SKM-1 treated with dmso at 0.1 percent for 144 hours (cell line): ENCODE results near the gene VANGL1.

Experiments used
- DNase-seq: peaks from one replicate; lab custom pipeline; 2025; ENCODE audit not compliant: unreplicated experiment; lab: John Stamatoyannopoulos, UW

Gene VANGL1

GRCh38 chr1:115643666-115644065 is 1.9 kb downstream of the VANGL1 start:
- DNase-seq = no peak

DNA sequence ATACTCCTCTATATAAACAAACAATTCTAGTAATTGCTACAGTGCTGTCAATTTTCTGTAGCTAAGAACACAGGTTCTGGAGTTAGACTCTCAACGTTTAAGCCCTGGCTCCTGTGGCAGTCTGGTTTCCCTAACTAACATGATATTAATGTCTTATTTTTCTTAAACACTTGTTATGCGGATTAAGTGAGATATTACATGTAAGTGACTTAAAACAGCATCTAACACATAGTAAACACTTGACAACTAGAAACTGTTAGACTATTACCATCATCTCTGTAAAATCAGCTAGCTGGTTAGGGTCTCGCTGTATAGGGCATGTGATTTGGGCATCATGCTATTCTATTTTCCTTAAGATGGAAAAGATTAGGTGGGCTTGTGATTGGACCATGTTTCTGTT is 2.3 kb downstream of the VANGL1 start:
- DNase-seq = no peak

GRCh38 chr1:115647047-115647446 is 5.3 kb downstream of the VANGL1 start:
- no peak for DNase-seq

DNA sequence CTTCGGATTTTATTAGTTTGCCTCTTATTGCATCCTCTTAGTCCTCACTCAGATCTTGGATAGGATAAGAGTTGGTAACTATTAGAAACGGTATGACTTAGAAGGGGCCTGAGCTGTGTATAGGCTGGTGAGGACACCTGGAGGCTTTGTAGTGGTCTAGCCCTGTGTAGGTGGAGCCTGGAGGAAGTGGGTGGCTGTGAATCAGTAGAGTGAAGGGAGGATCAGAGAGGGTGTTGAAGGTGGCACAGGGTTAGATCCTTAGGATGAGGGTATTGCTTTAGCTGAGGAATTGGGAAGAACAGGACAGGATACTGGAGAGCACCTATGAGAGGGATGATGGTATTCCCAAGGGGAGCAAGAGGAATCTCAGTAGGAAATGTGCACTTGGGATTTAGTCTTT is 5.7 kb downstream of the VANGL1 start:
- no peak for DNase-seq

DNA sequence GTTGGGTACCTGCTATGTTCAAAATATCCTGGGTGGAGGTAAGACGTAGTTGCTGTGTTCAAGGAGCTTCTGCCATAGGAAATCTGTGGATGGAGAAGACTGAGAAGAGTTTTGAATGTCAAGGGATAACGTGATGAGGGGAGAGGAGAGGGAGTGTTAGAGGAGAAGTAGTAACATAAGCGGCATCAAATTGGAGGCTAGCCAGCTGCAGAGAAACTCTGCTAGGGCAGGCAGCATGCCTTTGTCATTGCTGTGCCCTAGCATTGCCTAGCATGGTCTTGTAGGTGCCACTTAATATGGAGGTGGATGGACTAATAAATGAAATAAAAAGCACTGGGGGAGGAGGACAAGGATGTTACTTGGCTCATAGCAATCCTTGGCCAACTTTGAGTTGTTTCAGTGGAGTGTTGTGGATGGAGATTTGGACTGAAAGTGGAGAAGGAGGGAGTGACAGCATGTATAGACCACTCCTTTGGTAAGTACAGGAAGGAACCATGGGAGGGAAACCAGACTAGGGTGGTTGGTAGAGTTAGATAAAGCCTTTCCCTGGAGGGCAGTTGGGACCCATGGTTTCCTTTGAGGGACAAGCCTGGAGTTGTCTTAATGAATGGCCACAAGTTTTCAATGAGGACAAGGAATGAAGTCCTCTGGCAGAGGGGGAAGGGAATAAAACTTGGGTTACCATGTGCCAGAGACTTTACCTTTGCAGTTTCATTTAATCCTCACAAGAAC is 6.3 kb downstream of the VANGL1 start:
- no peak for DNase-seq

DNA sequence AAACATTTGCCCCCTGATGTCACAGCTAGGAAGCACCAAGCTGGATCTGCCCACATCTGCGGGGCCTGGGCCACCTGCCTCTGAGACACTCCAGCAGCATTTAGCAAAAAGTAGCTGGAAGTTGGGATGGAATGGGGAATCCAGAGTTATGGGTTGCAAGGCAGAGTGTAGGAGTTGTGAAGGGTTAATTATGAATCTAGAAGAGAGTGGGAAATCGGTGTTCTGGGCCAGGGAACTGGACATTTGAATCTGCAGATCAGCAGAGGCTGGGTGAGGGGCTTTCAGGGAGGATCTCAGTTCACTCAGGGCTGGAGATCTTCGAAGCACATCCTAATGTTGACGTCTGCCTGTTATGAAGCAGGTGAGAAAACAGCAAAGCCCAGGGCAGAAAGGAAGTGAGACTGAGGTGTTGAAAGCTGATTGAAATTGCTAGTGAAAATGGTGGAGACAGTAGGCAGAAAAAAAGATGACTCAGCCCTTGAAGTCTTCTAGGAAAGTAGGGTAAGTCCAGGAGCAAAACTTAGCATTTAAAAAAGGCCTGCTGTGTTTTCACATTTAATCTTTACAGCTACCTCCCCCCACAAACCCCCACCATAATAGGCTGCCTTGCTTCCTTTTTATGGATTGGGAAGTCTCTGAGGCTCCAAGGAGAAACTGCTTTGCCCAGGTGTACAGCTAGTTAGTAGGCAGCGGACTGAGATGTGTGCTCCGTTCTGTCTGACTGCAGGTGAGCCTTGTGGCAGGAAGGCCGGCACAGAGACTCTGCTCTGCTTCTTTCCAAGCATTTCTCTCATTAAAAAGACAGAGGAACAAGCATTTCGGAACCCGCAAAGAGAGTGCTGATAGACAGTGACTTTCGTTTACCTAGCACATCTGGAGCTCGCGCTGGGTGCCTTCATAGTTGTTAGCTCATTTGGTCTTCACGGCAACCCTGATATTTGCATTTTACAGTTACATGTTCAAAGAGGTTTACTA is 7.2 kb downstream of the VANGL1 start:
- no peak for DNase-seq

DNA sequence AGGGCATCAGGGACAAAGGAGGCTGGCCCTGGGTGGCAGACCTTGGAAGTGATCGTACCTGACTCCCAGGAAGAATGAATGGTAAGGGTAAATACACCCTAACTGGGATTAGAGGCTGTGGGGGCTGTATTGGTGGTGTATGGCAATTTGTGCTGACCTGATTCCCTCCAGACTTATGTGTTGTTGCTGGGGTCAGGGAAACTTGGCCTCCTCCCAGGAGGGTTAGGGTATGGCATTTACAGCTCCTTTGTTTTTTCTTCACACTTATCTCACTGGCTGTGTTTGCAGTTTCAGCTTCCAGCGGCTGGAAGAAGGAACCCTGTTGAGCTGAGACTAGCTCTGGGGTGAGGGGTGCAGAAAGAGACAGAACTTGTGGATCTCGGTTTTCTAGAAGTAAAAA is 8.2 kb downstream of the VANGL1 start:
- DNase-seq = no peak

GRCh38 chr1:115650961-115651360 is 9.2 kb downstream of the VANGL1 start:
- no peak for DNase-seq

- DNase-seq = no peak
Observed at GRCh38 chr1:115651391-115651790, 9.6 kb downstream of the VANGL1 start.

- DNase-seq = no peak
Observed at GRCh38 chr1:115652236-115652788, 10.5 kb downstream of the VANGL1 start.

GRCh38 chr1:115654125-115654524 is 12.4 kb downstream of the VANGL1 start:
- DNase-seq = no peak

- no peak for DNase-seq
Observed at GRCh38 chr1:115654663-115655305, 13.0 kb downstream of the VANGL1 start.

DNA sequence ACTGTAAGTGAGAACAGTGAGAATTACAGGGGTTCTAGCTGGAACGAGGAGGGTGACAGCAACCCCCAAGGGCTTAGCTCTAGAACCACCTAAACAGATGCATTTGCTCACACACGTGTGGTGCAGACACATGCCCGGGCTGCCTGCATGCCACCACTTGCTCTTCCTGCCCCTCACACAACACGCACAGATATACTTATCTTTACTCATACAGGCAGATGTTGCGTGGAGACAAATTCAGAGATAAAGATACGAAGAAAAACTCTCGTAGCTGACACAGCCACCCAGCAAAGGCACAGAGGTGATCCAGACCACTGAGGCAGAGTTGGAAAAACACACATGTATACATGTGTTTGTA is 13.5 kb downstream of the VANGL1 start:
- DNase-seq = no peak

- DNase-seq = no peak
Observed at GRCh38 chr1:115655916-115656315, 14.1 kb downstream of the VANGL1 start.

GRCh38 chr1:115656461-115657077 is 14.8 kb downstream of the VANGL1 start:
- no peak for DNase-seq

DNA sequence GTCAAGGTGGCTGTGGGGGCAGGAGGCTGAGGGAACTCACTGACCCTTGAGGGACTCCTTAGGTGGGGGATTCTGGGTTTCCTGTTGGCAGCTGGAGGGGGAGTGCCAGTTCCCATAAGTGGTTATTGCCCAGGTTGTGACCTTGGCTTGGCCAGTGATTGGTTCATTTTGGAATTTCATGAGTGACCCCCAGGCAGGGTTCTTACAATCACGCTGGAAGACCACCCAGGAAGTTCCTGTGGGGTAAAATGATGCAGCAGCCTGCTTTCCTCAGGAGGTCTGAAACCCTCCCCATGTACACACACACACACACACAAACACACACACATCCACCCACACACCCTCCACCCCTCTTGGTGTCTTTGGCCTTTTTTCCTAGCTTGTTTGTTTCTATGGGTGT is 16.9 kb downstream of the VANGL1 start:
- no peak for DNase-seq

- DNase-seq = no peak
Observed at GRCh38 chr1:115660151-115660550, 18.4 kb downstream of the VANGL1 start.

DNA sequence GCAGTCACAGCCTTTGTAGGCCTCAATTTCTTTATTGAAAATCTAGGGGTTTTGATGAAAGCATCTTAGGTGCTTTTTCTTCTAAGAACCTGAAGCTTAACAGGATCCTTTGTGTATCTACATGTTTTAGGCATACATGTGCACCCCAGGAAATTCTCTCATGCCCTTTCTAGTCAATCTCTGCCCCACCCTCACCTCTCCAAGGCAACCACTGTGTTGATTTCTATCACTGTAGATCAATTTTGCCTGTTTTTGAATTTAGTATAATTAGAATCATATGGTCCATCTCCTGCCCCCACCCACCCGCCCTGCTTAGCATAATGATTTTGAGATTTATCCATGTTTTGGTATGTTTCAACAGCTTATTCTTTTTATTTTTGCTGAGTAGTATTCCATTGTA is 19.4 kb downstream of the VANGL1 start:
- no peak for DNase-seq

DNA sequence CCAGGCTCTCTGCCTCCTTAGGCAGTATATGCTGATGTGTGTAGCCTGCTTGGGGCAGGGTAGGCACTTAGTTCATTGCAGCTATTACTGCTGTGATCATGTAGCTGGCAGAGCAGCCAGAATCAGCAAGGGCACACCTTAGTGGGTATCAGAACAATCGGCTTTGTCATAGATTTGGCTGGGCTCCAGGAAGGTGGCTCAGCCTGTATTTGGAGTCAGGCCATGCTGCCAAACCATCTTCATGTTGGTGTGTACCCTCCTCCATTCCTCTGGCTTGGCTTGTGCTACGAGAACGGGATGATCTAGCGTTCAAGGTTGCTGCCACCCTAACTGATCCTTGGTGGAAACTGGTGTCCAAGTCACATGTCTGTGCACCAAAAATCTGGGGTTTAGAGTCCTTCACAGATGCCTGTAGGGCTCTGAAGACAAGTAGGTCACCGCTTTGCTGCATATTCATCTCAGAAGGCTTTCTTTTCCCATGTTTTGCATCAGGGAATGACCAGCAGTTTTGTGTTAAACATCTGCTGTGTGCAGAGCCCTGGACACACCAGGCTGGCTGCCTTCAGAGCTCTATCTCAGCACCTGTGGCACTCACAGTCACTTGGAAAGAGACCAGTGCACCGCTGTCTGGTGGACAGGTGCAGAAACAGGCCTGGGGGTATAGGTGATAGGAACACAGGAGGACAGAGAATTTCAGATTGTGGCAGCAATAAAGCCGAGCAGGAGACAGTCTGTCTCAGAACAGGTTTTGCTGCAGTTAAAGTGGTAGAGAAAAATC is 23.7 kb downstream of the VANGL1 start:
- DNase-seq = no peak

- no peak for DNase-seq
Observed at GRCh38 chr1:115666206-115666605, 24.4 kb downstream of the VANGL1 start.
